Measurements from ENCODE around the gene UBL5. TPM values are rescaled to one million over a fixed set of nuclear protein-coding genes. Genes with fewer than 3 reads are reported as not detected.

UBL5 gene
- total RNA-seq, 6 experiments from 2014 or later: 152 to 303 (median 168) TPM

DNA sequence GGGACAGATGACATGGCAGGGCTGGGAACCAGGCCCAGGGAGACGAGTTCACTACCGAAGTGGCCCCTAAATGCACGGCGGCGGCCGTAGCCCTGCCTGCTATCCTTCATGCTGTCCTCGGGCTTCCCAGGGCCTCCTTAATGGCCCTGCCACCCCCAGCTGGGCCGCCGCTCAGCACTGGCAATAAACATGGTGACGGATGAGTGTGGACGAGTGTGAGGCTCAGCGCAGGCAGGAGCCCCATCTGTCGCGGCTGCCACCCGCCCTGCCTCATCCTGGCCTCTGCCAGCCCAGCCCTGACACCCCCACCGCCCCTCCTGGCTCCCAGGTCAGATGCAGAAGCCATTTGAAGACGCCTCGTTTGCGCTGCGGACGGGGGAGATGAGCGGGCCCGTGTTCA lies 21.0 kb downstream of the UBL5 start:
- intact Hi-C loops (cut with DNase I): no loop called here
- no peak overlapping the region for H3K4me3 ChIP-seq
- DNase-seq (no peak), ATAC-seq (no peak)
- H3K27me3 ChIP-seq: no peaks in the 10 kb centered on the region
- H3K4me1 ChIP-seq: no peaks in the 10 kb centered on the region
- TF ChIP-seq POLR2A (IDR thresholded peaks at IDR 0.05): no peak
- no peak for TF ChIP-seq CTCF (IDR thresholded peaks at IDR 0.05)
- WGBS (ENCODE audit: insufficient coverage, low coverage, low lambda C conversion rate, missing lambda C conversion rate): 87% methylated on average over 3 of the region's 23 CpGs
- H3K36me3 ChIP-seq: peaks cover 0 to 5% (median under 1%) of the 10 kb centered on the region in 4 donors
- H3K27ac ChIP-seq: no peak overlapping the region
- H3K9me3 ChIP-seq: no peaks in the 10 kb centered on the region

GRCh38 chr19:9849791-9850190 lies 22.1 kb downstream of the UBL5 start:
- ATAC-seq (no peak), DNase-seq (no peak)
- WGBS (ENCODE audit: insufficient coverage, low coverage, low lambda C conversion rate, missing lambda C conversion rate): no CpG with 5 or more reads among the region's 7 CpGs
- Histone ChIP-seq H3K27ac (no peak overlapping the region), H3K36me3 (no peaks in the 10 kb centered on the region), H3K4me3 (no peak overlapping the region), H3K27me3 (no peaks in the 10 kb centered on the region), H3K9me3 (no peaks in the 10 kb centered on the region), H3K4me1 (no peaks in the 10 kb centered on the region)
- intact Hi-C loops (cut with DNase I): no loop called here
- TF ChIP-seq CTCF (IDR thresholded peaks at IDR 0.05): no peak
- TF ChIP-seq POLR2A (IDR thresholded peaks at IDR 0.05): no peak

DNA sequence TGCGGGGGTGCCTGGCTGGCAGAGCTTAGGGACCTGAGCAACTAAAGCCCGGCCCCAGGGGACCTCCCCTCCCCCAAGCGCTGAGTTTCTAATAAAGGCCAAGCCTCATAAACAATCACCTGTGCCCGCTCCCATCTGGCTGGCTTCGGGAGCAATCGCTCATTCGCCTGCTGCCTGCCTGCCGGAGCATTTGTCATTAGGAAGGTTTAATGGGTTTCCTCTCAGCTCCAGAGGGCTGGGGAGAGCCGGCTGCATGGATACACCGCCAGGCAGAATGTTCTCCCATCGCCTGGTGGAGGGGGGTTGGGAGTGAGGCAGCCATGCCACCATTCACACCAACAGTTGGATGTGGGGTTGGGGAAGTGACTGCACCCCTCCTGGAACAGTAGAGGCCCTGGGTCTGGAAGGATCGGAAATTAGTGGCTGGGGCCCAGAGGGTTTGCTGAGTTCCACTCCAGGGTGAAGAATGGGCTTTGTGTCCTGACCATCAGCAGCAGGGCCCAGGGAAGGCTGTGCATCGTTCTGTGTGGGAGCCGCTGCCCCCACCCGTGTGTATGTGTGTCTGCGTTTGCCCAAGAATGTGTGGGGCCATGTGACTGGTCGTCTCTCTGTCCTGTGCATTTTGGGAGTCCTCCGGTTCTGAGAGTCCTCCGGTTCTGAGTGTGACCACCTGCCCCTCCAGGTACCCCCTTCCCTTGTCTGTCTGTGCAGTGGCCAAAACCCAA lies 22.7 kb downstream of the UBL5 start:
- intact Hi-C loops (cut with DNase I): no loop called here
- 71% methylated on average over 5 of the region's 19 CpGs for WGBS (ENCODE audit: insufficient coverage, low coverage, low lambda C conversion rate, missing lambda C conversion rate)
- no peak for TF ChIP-seq POLR2A (IDR thresholded peaks at IDR 0.05)
- no peak for TF ChIP-seq CTCF (IDR thresholded peaks at IDR 0.05)
- ATAC-seq (no peak), DNase-seq (no peak)
- H3K4me1 ChIP-seq: no peaks in the 10 kb centered on the region
- H3K36me3 ChIP-seq: no peaks in the 10 kb centered on the region
- H3K27me3 ChIP-seq: no peaks in the 10 kb centered on the region
- H3K27ac ChIP-seq: no peak overlapping the region
- no peak overlapping the region for H3K4me3 ChIP-seq
- H3K9me3 ChIP-seq: no peaks in the 10 kb centered on the region

GRCh38 chr19:9854282-9854846 lies 26.6 kb downstream of the UBL5 start:
- no peak overlapping the region for H3K4me3 ChIP-seq
- H3K36me3 ChIP-seq: no peaks in the 10 kb centered on the region
- H3K27ac ChIP-seq: no peak overlapping the region
- ATAC-seq: no peak
- TF ChIP-seq POLR2A (IDR thresholded peaks at IDR 0.05): no peak
- TF ChIP-seq CTCF (IDR thresholded peaks at IDR 0.05): no peak
- intact Hi-C loops (cut with DNase I): no loop called here
- no peaks in the 10 kb centered on the region for H3K4me1 ChIP-seq
- H3K27me3 ChIP-seq: no peaks in the 10 kb centered on the region
- WGBS (ENCODE audit: insufficient coverage, low coverage, low lambda C conversion rate, missing lambda C conversion rate): no CpG with 5 or more reads among the region's 38 CpGs
- no peaks in the 10 kb centered on the region for H3K9me3 ChIP-seq
- no peak for DNase-seq

Measured in right lobe of liver (tissue), 6 donors.